GM12872 (cell line): ENCODE data around the gene CHST11.

ENCODE experiments used
- CTCF ChIP-seq: IDR thresholded peaks from 3 replicates; pipeline ENCODE4 v1.5.1; 2011; ENCODE audit warnings: low read depth, mild to moderate bottlenecking, low read length, moderate library complexity; ENCODE audit not compliant: insufficient read depth

The CHST11 gene

GRCh38 chr12:104443008-104443407, 13.7 kb upstream of the CHST11 start:
- no peak for TF ChIP-seq CTCF

- no peak for TF ChIP-seq CTCF
These were observed 9.9 kb upstream of the CHST11 start for GRCh38 chr12:104446646-104447421.

- TF ChIP-seq CTCF, result no peak
These were observed 8.7 kb upstream of the CHST11 start for GRCh38 chr12:104448031-104448430.

- TF ChIP-seq CTCF, result no peak
These were observed 8.3 kb upstream of the CHST11 start for GRCh38 chr12:104448451-104448850.

GRCh38 chr12:104450700-104451099, 6.0 kb upstream of the CHST11 start:
- TF ChIP-seq CTCF, result no peak

GRCh38 chr12:104452087-104452486, 4.7 kb upstream of the CHST11 start:
- TF ChIP-seq CTCF, result no peak

- TF ChIP-seq CTCF, result no peak
These were observed 3.6 kb upstream of the CHST11 start for GRCh38 chr12:104453133-104453532.
